ENCODE data around the gene IDH3G.

Gene IDH3G

GRCh38 chrX:153773218-153773611, 21.0 kb downstream of the IDH3G start:
- DNase-seq (ENCODE audit: low spot score): no peak

- DNase-seq (ENCODE audit: low spot score): no peak
Observed at GRCh38 chrX:153772316-153773217, 21.6 kb downstream of the IDH3G start.

GRCh38 chrX:153771415-153772315, 22.5 kb downstream of the IDH3G start:
- DNase-seq (ENCODE audit: low spot score): no peak

- no peak for DNase-seq (ENCODE audit: low spot score)
Observed at GRCh38 chrX:153770601-153771414, 23.4 kb downstream of the IDH3G start.

- no peak for DNase-seq (ENCODE audit: low spot score)
Observed at GRCh38 chrX:153769865-153770600, 24.1 kb downstream of the IDH3G start.

GRCh38 chrX:153769158-153769864, 24.9 kb downstream of the IDH3G start:
- no peak for DNase-seq (ENCODE audit: low spot score)

- no peak for DNase-seq (ENCODE audit: low spot score)
Observed at GRCh38 chrX:153768311-153769157, 25.6 kb downstream of the IDH3G start.

GRCh38 chrX:153767674-153768055, 26.5 kb downstream of the IDH3G start:
- DNase-seq (ENCODE audit: low spot score): no peak

- no peak for DNase-seq (ENCODE audit: low spot score)
Observed at GRCh38 chrX:153766871-153767673, 27.1 kb downstream of the IDH3G start.

- DNase-seq (ENCODE audit: low spot score): peak; percentile 65
Observed at GRCh38 chrX:153766098-153766817, 27.9 kb downstream of the IDH3G start.

- DNase-seq (ENCODE audit: low spot score): peak; percentile 46
Observed at GRCh38 chrX:153765138-153766079, 28.8 kb downstream of the IDH3G start.

- peak; percentile 35 for DNase-seq (ENCODE audit: low spot score)
Observed at GRCh38 chrX:153764786-153765137, 29.4 kb downstream of the IDH3G start.

- DNase-seq (ENCODE audit: low spot score): peak; percentile 79
Observed at GRCh38 chrX:153763989-153764755, 30.0 kb downstream of the IDH3G start, which contains the start of gene PLXNB3. Gene PLXNB3, plus strand, starts transcription at chrX:153764249. Its CDS starts 1,287 bp downstream, at chrX:153765536.

- no peak for DNase-seq (ENCODE audit: low spot score)
Observed at GRCh38 chrX:153763298-153763932, 30.8 kb downstream of the IDH3G start.

GRCh38 chrX:153762626-153763173, 31.5 kb downstream of the IDH3G start:
- DNase-seq (ENCODE audit: low spot score): no peak

Measured in COLO829 (cell line).